Adipocyte (in vitro differentiated cells): ENCODE data around the gene ITCH.
A peak's percentile ranks its signal among the peaks of the same experiment; 100 is the strongest.

ENCODE experiments used
- DNase-seq: peaks from one replicate; pipeline ENCODE4 v3.0.0-alpha.2; 2015; ENCODE audit warnings: low read depth
- H3K27me3 ChIP-seq: replicated peaks from 2 replicates; pipeline ENCODE4 v1.7.0; 2013; ENCODE audit warnings: mild to moderate bottlenecking, low read length, moderate library complexity; ENCODE audit not compliant: control insufficient read depth, insufficient read depth
- H3K36me3 ChIP-seq: 2 replicates; pipeline ENCODE4 v1.7.0; 2013; ENCODE audit warnings: low read length, mild to moderate bottlenecking, moderate library complexity; ENCODE audit not compliant: control insufficient read depth, insufficient read depth, severe bottlenecking
- H3K4me1 ChIP-seq: 2 replicates; pipeline ENCODE4 v1.7.0; 2013; ENCODE audit warnings: mild to moderate bottlenecking, low read length, moderate library complexity; ENCODE audit not compliant: control insufficient read depth, insufficient read depth
- H3K4me3 ChIP-seq: 2 replicates; pipeline ENCODE4 v1.7.0; 2013; ENCODE audit warnings: mild to moderate bottlenecking, low read length, moderate library complexity
- H3K9ac ChIP-seq: 2 replicates; pipeline ENCODE4 v1.7.0; 2013; ENCODE audit warnings: mild to moderate bottlenecking, low read length, moderate library complexity
- H3K9me3 ChIP-seq: 2 replicates; pipeline ENCODE4 v1.7.0; 2013; ENCODE audit warnings: mild to moderate bottlenecking, low read length, moderate library complexity; ENCODE audit not compliant: control insufficient read depth

ITCH gene

GRCh38 chr20:34549929-34550305, 186.8 kb downstream of the ITCH start:
- H3K9me3 ChIP-seq = no peaks in the 10 kb centered on the region
- no peaks in the 10 kb centered on the region for H3K27me3 ChIP-seq
- H3K9ac ChIP-seq = no peak overlapping the region
- no peaks in the 10 kb centered on the region for H3K36me3 ChIP-seq
- no peak overlapping the region for H3K4me3 ChIP-seq
- no peaks in the 10 kb centered on the region for H3K4me1 ChIP-seq
- DNase-seq = no peak

GRCh38 chr20:34552569-34552968, 189.5 kb downstream of the ITCH start:
- H3K4me1 ChIP-seq = no peaks in the 10 kb centered on the region
- H3K9me3 ChIP-seq = no peaks in the 10 kb centered on the region
- DNase-seq = no peak
- no peak overlapping the region for H3K9ac ChIP-seq
- no peaks in the 10 kb centered on the region for H3K36me3 ChIP-seq
- no peak overlapping the region for H3K4me3 ChIP-seq
- H3K27me3 ChIP-seq = no peaks in the 10 kb centered on the region

GRCh38 chr20:34553366-34553867, 190.3 kb downstream of the ITCH start:
- Histone ChIP-seq H3K36me3 (no peaks in the 10 kb centered on the region), H3K4me3 (no peak overlapping the region), H3K9me3 (no peaks in the 10 kb centered on the region), H3K4me1 (peaks cover 5% of the 10 kb centered on the region), H3K9ac (no peak overlapping the region), H3K27me3 (no peaks in the 10 kb centered on the region)
- peak; percentile 9 for DNase-seq

- no peaks in the 10 kb centered on the region for H3K9me3 ChIP-seq
- DNase-seq = no peak
- peak overlapping the region; percentile 92 for H3K4me3 ChIP-seq
- peaks cover 4% of the 10 kb centered on the region for H3K36me3 ChIP-seq
- peaks cover 5% of the 10 kb centered on the region for H3K4me1 ChIP-seq
- no peaks in the 10 kb centered on the region for H3K27me3 ChIP-seq
- peak overlapping the region; percentile 88 for H3K9ac ChIP-seq
Observed at GRCh38 chr20:34557936-34558319, 194.9 kb downstream of the ITCH start.

- Histone ChIP-seq H3K9ac (peak within 1 kb of the TSS; percentile 88), H3K27me3 (no peaks in the 10 kb centered on the region), H3K36me3 (peaks cover 4% of the 10 kb centered on the region), H3K9me3 (no peaks in the 10 kb centered on the region), H3K4me3 (peak within 1 kb of the TSS; percentile 92), H3K4me1 (peaks cover 5% of the 10 kb centered on the region)
- DNase-seq = peak; percentile 99
Observed at GRCh38 chr20:34558320-34559218, 195.5 kb downstream of the ITCH start, which contains the start of gene MAP1LC3A. TSS of gene MAP1LC3A (plus strand) at chr20:34558718. CDS start at chr20:34558869, 151 bp downstream.

- Histone ChIP-seq H3K4me1 (peaks cover 7% of the 10 kb centered on the region), H3K4me3 (peak overlapping the region; percentile 64), H3K27me3 (no peaks in the 10 kb centered on the region), H3K9ac (peak overlapping the region; percentile 46), H3K9me3 (no peaks in the 10 kb centered on the region), H3K36me3 (peaks cover 4% of the 10 kb centered on the region)
- no peak for DNase-seq
Observed at GRCh38 chr20:34559311-34560140, 196.5 kb downstream of the ITCH start.

GRCh38 chr20:34560141-34560523, 197.1 kb downstream of the ITCH start:
- Histone ChIP-seq H3K9ac (no peak overlapping the region), H3K4me3 (no peak overlapping the region), H3K27me3 (no peaks in the 10 kb centered on the region), H3K9me3 (no peaks in the 10 kb centered on the region), H3K36me3 (peaks cover 4% of the 10 kb centered on the region), H3K4me1 (peaks cover 9% of the 10 kb centered on the region)
- DNase-seq = no peak

GRCh38 chr20:34560614-34561013, 197.5 kb downstream of the ITCH start:
- Histone ChIP-seq H3K9me3 (no peaks in the 10 kb centered on the region), H3K4me1 (peaks cover 9% of the 10 kb centered on the region), H3K9ac (no peak overlapping the region), H3K27me3 (no peaks in the 10 kb centered on the region), H3K4me3 (no peak overlapping the region), H3K36me3 (peaks cover 4% of the 10 kb centered on the region)
- DNase-seq = no peak
